GM12878 (cell line): Measurements from ENCODE around the gene CCNT2. TPM values are rescaled to one million over a fixed set of nuclear protein-coding genes. Genes with fewer than 3 reads are reported as not detected.
"Not testable (repeated sequence)": the region's sequence is repeated elsewhere in the genome, so short reads cannot be mapped to it uniquely, and the experiment has no call there.

Source experiments
- ATAC-seq: fragments of 200-7000 bp; cut with Tn5 transposase; 3 replicates; pipeline ENCODE4 v1.9.1; 2020; ENCODE audit warnings: mild to moderate bottlenecking, moderate library complexity
- BruUV-seq: library from RNA; stranded (reverse); fragments of 400-500 nt; replicated peaks from 2 replicates; lab custom pipeline; 2021; lab: Mats Ljungman, UMichigan
- CTCF ChIA-PET: fragments of 300-600 bp; sonication (Branson Sonifier 250); formaldehyde crosslinking; extraction: SDS; loops from one replicate; lab custom pipeline; 2021; ENCODE audit warnings: inconsistent platforms; lab: Yijun Ruan, JAX
- POLR2A ChIA-PET: fragments of 350-600 bp; formaldehyde crosslinking; extraction: SDS; loops from one replicate; lab custom pipeline; 2021; ENCODE audit warnings: inconsistent platforms; lab: Charles Lee
- RAD21 ChIA-PET: fragments of 300-600 bp; sonication (Branson Sonifier 250); formaldehyde crosslinking; loops from one replicate; lab custom pipeline; 2023; ENCODE audit warnings: antibody characterized with exemption; ENCODE audit not compliant: unreplicated experiment; lab: Charles Lee
- SMC1A ChIA-PET: fragments of 300-600 bp; sonication (Branson Sonifier 250); formaldehyde crosslinking; loops from one replicate; lab custom pipeline; 2023; ENCODE audit not compliant: unreplicated experiment, uncharacterized antibody; lab: Charles Lee
- DNase-seq: peaks from one replicate; pipeline ENCODE4 v3.0.0-alpha.2; 2011; ENCODE audit warnings: low read depth, low spot score
- FAIRE-seq: peaks from 3 replicates; lab custom pipeline; 2011; peaks lifted over from hg19 to GRCh38; lab: Jason Lieb, UNC
- H2AFZ ChIP-seq: 2 replicates; pipeline ENCODE4 v1.6.0; 2011; ENCODE audit warnings: low read depth, low read length, control low read depth; ENCODE audit not compliant: control insufficient read depth
- H3K27ac ChIP-seq: 2 replicates; pipeline ENCODE4 v1.5.1; 2011; ENCODE audit warnings: control low read depth; ENCODE audit not compliant: control insufficient read depth, insufficient read depth
- H3K27me3 ChIP-seq, 2 experiments: replicated peaks in 1 of 2; 2 replicates each; pipeline versions ENCODE4 v1.6.0 to v1.6.1; 2011; ENCODE audit warnings: low read length in 1 of 2; ENCODE audit not compliant: control insufficient read depth in 2 of 2, insufficient read depth in 2 of 2
- H3K36me3 ChIP-seq, 2 experiments: 2 replicates each; pipeline ENCODE4 v1.5.1; 2011; ENCODE audit warnings: low read length in 1 of 2; ENCODE audit not compliant: control insufficient read depth in 2 of 2, insufficient read depth in 2 of 2
- H3K4me1 ChIP-seq: 2 replicates; pipeline ENCODE4 v1.6.1; 2011; ENCODE audit warnings: mild to moderate bottlenecking, low read length, moderate library complexity, mixed read lengths; ENCODE audit not compliant: control insufficient read depth, insufficient read depth
- H3K4me2 ChIP-seq: 2 replicates; pipeline ENCODE4 v1.6.0; 2011; ENCODE audit warnings: control low read depth; ENCODE audit not compliant: control insufficient read depth, insufficient read depth
- H3K4me3 ChIP-seq: fragments of 200-600 bp; sonication (generic); 2 replicates; pipeline ENCODE4 v1.5.1; 2016
- H3K79me2 ChIP-seq: 2 replicates; pipeline ENCODE4 v1.6.0; 2011; ENCODE audit warnings: low read length; ENCODE audit not compliant: control insufficient read depth, insufficient read depth
- H3K9ac ChIP-seq: 2 replicates; pipeline ENCODE4 v1.8.0; 2011; ENCODE audit warnings: low read length, control low read depth, mixed read lengths; ENCODE audit not compliant: control insufficient read depth, insufficient read depth
- H3K9me3 ChIP-seq: replicated peaks from 3 replicates; pipeline ENCODE4 v1.5.1; 2011; ENCODE audit warnings: mild to moderate bottlenecking, low read length; ENCODE audit not compliant: control insufficient read depth, insufficient read depth
- H4K20me1 ChIP-seq: 2 replicates; pipeline ENCODE4 v1.6.0; 2011; ENCODE audit not compliant: control insufficient read depth, insufficient read depth
- ATF2 ChIP-seq: IDR thresholded peaks from 2 replicates; pipeline ENCODE4 v1.6.1; 2012; ENCODE audit warnings: low read length, inconsistent platforms
- BCL3 ChIP-seq: IDR thresholded peaks from 2 replicates; pipeline ENCODE4 v1.6.1; 2011; ENCODE audit warnings: borderline replicate concordance, low read depth, mild to moderate bottlenecking, moderate library complexity, low read length; ENCODE audit not compliant: insufficient read depth, poor library complexity, severe bottlenecking
- CUX1 ChIP-seq: IDR thresholded peaks from 2 replicates; pipeline ENCODE4 v1.6.1; 2012; ENCODE audit warnings: improper control_type of control experiment, low read depth, low read length; ENCODE audit not compliant: insufficient replicate concordance
- EP300 ChIP-seq, 2 experiments: fragments of 150-350 bp in 1 of 2; IDR thresholded peaks; 2 replicates each; pipeline ENCODE4 v1.6.1; 2011 to 2012; ENCODE audit warnings: low read depth in 2 of 2, low read length in 2 of 2, borderline replicate concordance in 1 of 2, improper control_type of control experiment in 1 of 2, inconsistent platforms in 1 of 2; ENCODE audit not compliant: control insufficient read depth in 1 of 2
- NFIC ChIP-seq: IDR thresholded peaks from 2 replicates; pipeline ENCODE4 v1.6.1; 2012; ENCODE audit warnings: low read depth, mild to moderate bottlenecking, inconsistent platforms, low read length, moderate library complexity
- PBX3 ChIP-seq: IDR thresholded peaks from 2 replicates; pipeline ENCODE4 v1.6.1; 2011; ENCODE audit warnings: mild to moderate bottlenecking, low read depth, low read length, moderate library complexity; ENCODE audit not compliant: insufficient replicate concordance
- RBBP5 ChIP-seq: fragments of 200-600 bp; sonication (generic); conservative IDR thresholded peaks from 2 replicates; pipeline ENCODE4 v1.6.1; 2016
- RUNX3 ChIP-seq: IDR thresholded peaks from 2 replicates; pipeline ENCODE4 v1.6.1; 2012; ENCODE audit warnings: low read length, inconsistent platforms
- SMARCA5 ChIP-seq: fragments of 450-650 bp; IDR thresholded peaks from 2 replicates; pipeline ENCODE4 v1.6.1; 2017; ENCODE audit warnings: mild to moderate bottlenecking
- WGBS: methylation state at CpG from one replicate; pipeline ENCODE4 v1.1.6; 2016; ENCODE audit warnings: low lambda C conversion rate; ENCODE audit not compliant: insufficient replicate concordance, insufficient coverage; ENCODE audit errors: missing lambda C conversion rate; 5-methylcytosine and 5-hydroxymethylcytosine counted together
- in situ Hi-C: fragments of 300-500 bp; cut with MboI; formaldehyde crosslinking; loops from 9 replicates; pipeline ENCODE4 v1.14.3; 2018; ENCODE audit warnings: mixed read lengths
- intact Hi-C: fragments of 100-400 bp; cut with micrococcal nuclease; formaldehyde crosslinking; loops from one replicate; pipeline ENCODE4 v1.14.2; 2022; ENCODE audit not compliant: unreplicated experiment
- polyA plus RNA-seq, 11 experiments: library from polyadenylated mRNA; depleted of rRNA in 4 of 11; unstranded in 6 of 11; stranded (reverse) in 5 of 11; fragments of >200 nt; fragmentation: Nextera tagmentation in 4 of 11; fragmentation: Illumina TruSeq in 1 of 11; extraction: Ambion mirVana in 4 of 11; extraction: Trizol in 1 of 11; gene quantifications; 1 replicate in 1 of 11; 2 replicates in 10 of 11; pipeline versions ENCODE4 v1.2.1 to v1.2.3, GENCODE V29; 2011 to 2016; ENCODE audit warnings: inconsistent platforms in 2 of 11, missing spikeins in 2 of 11, low read depth in 1 of 11
- total RNA-seq, 4 experiments: library from RNA; depleted of rRNA in 3 of 4; stranded (reverse); fragments of >200 nt in 3 of 4; fragmentation: Illumina TruSeq in 1 of 4; extraction: Trizol in 1 of 4; gene quantifications; 2 replicates each; pipeline versions ENCODE4 v1.2.1 to v1.2.3, GENCODE V29; 2013 to 2021

Gene CCNT2
- total and polyA plus RNA-seq, 10 of the 15 experiments (the other 5 are each of a cell fraction or from before 2014, with no cell fraction given): 6.0 to 25.6 (median 20.0) TPM

- no peak for TF ChIP-seq PBX3
- TF ChIP-seq RUNX3: no peak
- no peak for TF ChIP-seq ATF2
- TF ChIP-seq EP300 (IDR thresholded peaks at IDR 0.05; ENCODE audit: borderline replicate concordance in 1 of 2, control insufficient read depth in 1 of 2, low read depth in 2 of 2, low read length in 2 of 2): no peak
- no peak for TF ChIP-seq BCL3
- no peak for TF ChIP-seq CUX1
- no peak for TF ChIP-seq SMARCA5
- TF ChIP-seq RBBP5: no peak
- no peak for TF ChIP-seq NFIC
Measured at GRCh38 chr2:134957477-134957876, 38.9 kb downstream of the CCNT2 start (continued).

- H3K27me3 ChIP-seq, H3K4me3 ChIP-seq, FAIRE-seq, H3K79me2 ChIP-seq, H3K9ac ChIP-seq, H3K27ac ChIP-seq, H3K9me3 ChIP-seq, H3K36me3 ChIP-seq, ATAC-seq, H2AFZ ChIP-seq, in situ Hi-C loops, RAD21 ChIA-PET, DNase-seq, intact Hi-C loops, H3K4me1 ChIP-seq, BruUV-seq, H3K4me2 ChIP-seq, H4K20me1 ChIP-seq, SMC1A ChIA-PET, POLR2A ChIA-PET, CTCF ChIA-PET: not testable (repeated sequence)
- 57% methylated on average over 10 of the region's 10 CpGs for whole genome bisulfite sequencing
Measured at GRCh38 chr2:134967166-134967565, 48.5 kb downstream of the CCNT2 start.
